Left renal cortex interstitium (tissue), 4 donors: ENCODE results near the gene AGXT. TPM values are rescaled to one million over a fixed set of nuclear protein-coding genes. Genes with fewer than 3 reads are reported as not detected.

ENCODE experiments used
- DNase-seq, 4 donors: peaks; one replicate each; pipeline ENCODE4 v3.0.0-alpha.2; 2013; ENCODE audit warnings: low read depth in 4 of 4, low spot score in 2 of 4, missing footprints in 1 of 4
- polyA plus RNA-seq, 4 donors: library from polyadenylated mRNA; unstranded; fragments of 120-200 nt; gene quantifications; one replicate each; pipeline ENCODE4 v1.2.1, GENCODE V29; 2013; ENCODE audit not compliant: insufficient read length in 4 of 4

The AGXT gene
- polyA plus RNA-seq, 4 donors = 0.08 to 1.7 (median 0.08) TPM; not detected in 1

- DNase-seq = no peak
Measured at GRCh38 chr2:240912878-240913809, 44.5 kb downstream of the AGXT start.

GRCh38 chr2:240913810-240914644, 45.4 kb downstream of the AGXT start:
- no peak for DNase-seq

GRCh38 chr2:240914645-240915525, 46.3 kb downstream of the AGXT start:
- no peak for DNase-seq

- no peak for DNase-seq
Measured at GRCh38 chr2:240915526-240916341, 47.1 kb downstream of the AGXT start.

GRCh38 chr2:240916571-240917008, 48.0 kb downstream of the AGXT start:
- peak in 2 of 4 donors; percentile 47 to 53 for DNase-seq

- DNase-seq = no peak
Measured at GRCh38 chr2:240917009-240917683, 48.5 kb downstream of the AGXT start.

GRCh38 chr2:240917684-240918257, 49.1 kb downstream of the AGXT start:
- no peak for DNase-seq

GRCh38 chr2:240918258-240919091, 49.9 kb downstream of the AGXT start:
- DNase-seq = no peak

GRCh38 chr2:240919161-240919781, 50.6 kb downstream of the AGXT start:
- DNase-seq = no peak

- no peak for DNase-seq
Measured at GRCh38 chr2:240919786-240920782, 51.5 kb downstream of the AGXT start.

GRCh38 chr2:240920783-240921231, 52.2 kb downstream of the AGXT start:
- no peak for DNase-seq

- DNase-seq = no peak
Measured at GRCh38 chr2:240921311-240921994, 52.8 kb downstream of the AGXT start.

- DNase-seq = no peak
Measured at GRCh38 chr2:240921995-240922244, 53.3 kb downstream of the AGXT start.

- no peak for DNase-seq
Measured at GRCh38 chr2:240922245-240922981, 53.8 kb downstream of the AGXT start.

- no peak for DNase-seq
Measured at GRCh38 chr2:240922982-240923537, 54.4 kb downstream of the AGXT start.
